HEK293 (cell line): ENCODE results near the gene FAM83E.
A peak's percentile ranks its signal among the peaks of the same experiment; 100 is the strongest.

Source experiments
- CTCF ChIA-PET: fragments of 350-600 bp; formaldehyde crosslinking; extraction: SDS; loops from one replicate; lab custom pipeline; 2021; ENCODE audit warnings: antibody characterized with exemption; lab: Yijun Ruan, JAX
- POLR2A ChIA-PET: fragments of 300-600 bp; formaldehyde crosslinking; extraction: SDS; loops from one replicate; lab custom pipeline; 2020; ENCODE audit warnings: antibody characterized with exemption, inconsistent platforms; lab: Yijun Ruan, JAX
- H3K27ac ChIP-seq: fragments of 200-500 bp; sonication (Bioruptor generic); 2 replicates; pipeline ENCODE4 v1.5.1; 2014; ENCODE audit warnings: low read depth, low read length, control low read depth, inconsistent platforms; ENCODE audit errors: extremely low read depth
- H3K36me3 ChIP-seq, 2 experiments: fragments of 200-500 bp in 1 of 2; sonication (Bioruptor generic) in 1 of 2; 1 replicate in 1 of 2; 2 replicates in 1 of 2; pipeline ENCODE4 v1.5.1; 2014 to 2017; ENCODE audit warnings: inconsistent platforms in 2 of 2, low read length in 2 of 2; ENCODE audit not compliant: control insufficient read depth in 2 of 2, insufficient read depth in 1 of 2
- H3K4me1 ChIP-seq: fragments of 200-500 bp; sonication (Bioruptor generic); 2 replicates; pipeline ENCODE4 v1.5.1; 2014; ENCODE audit warnings: mild to moderate bottlenecking, low read length, inconsistent platforms; ENCODE audit not compliant: control insufficient read depth, insufficient read depth
- H3K4me3 ChIP-seq: 2 replicates; pipeline ENCODE4 v1.5.1; 2011; ENCODE audit warnings: low read depth, mild to moderate bottlenecking, control low read depth, low read length, moderate library complexity
- H3K9me3 ChIP-seq: fragments of 200-500 bp; sonication (Bioruptor generic); 2 replicates; pipeline ENCODE4 v1.5.1; 2014; ENCODE audit warnings: low read depth, low read length, inconsistent platforms; ENCODE audit not compliant: control insufficient read depth, insufficient read depth
- EGR2 ChIP-seq: fragments of 450-650 bp; formaldehyde crosslinking; IDR thresholded peaks from 2 replicates; pipeline ENCODE4 v1.5.1; 2016; ENCODE audit warnings: low read depth, missing biosample characterization, missing genetic modification characterization
- ELK4 ChIP-seq: IDR thresholded peaks from 2 replicates; pipeline ENCODE4 v1.6.1; 2011; ENCODE audit warnings: mild to moderate bottlenecking, low read depth, low read length, borderline replicate concordance
- GLI4 ChIP-seq: fragments of 450-650 bp; formaldehyde crosslinking; IDR thresholded peaks from 2 replicates; pipeline ENCODE4 v1.5.1; 2016; ENCODE audit warnings: missing biosample characterization, missing genetic modification characterization
- GLIS1 ChIP-seq: fragments of 450-650 bp; formaldehyde crosslinking; IDR thresholded peaks from 2 replicates; pipeline ENCODE4 v1.5.1; 2016; ENCODE audit warnings: missing biosample characterization, missing genetic modification characterization
- GLIS2 ChIP-seq: fragments of 450-650 bp; formaldehyde crosslinking; IDR thresholded peaks from 2 replicates; pipeline ENCODE4 v1.5.1; 2016; ENCODE audit warnings: missing biosample characterization, missing genetic modification characterization
- HOXC10 ChIP-seq: sonication (generic); formaldehyde crosslinking; IDR thresholded peaks from 2 replicates; pipeline ENCODE4 v1.8.1; 2023; ENCODE audit warnings: mild to moderate bottlenecking, missing genetic modification reagents
- MZF1 ChIP-seq: fragments of 450-650 bp; formaldehyde crosslinking; IDR thresholded peaks from 2 replicates; pipeline ENCODE4 v1.5.1; 2017; ENCODE audit warnings: missing biosample characterization, missing genetic modification characterization, borderline replicate concordance
- PRDM10 ChIP-seq: fragments of 450-650 bp; formaldehyde crosslinking; IDR thresholded peaks from 2 replicates; pipeline ENCODE4 v1.5.1; 2016; ENCODE audit warnings: missing biosample characterization, missing genetic modification characterization
- SCRT1 ChIP-seq: fragments of 450-650 bp; formaldehyde crosslinking; IDR thresholded peaks from 2 replicates; pipeline ENCODE4 v1.5.1; 2016; ENCODE audit warnings: missing biosample characterization, missing genetic modification characterization, borderline replicate concordance
- SP2 ChIP-seq: fragments of 450-650 bp; formaldehyde crosslinking; IDR thresholded peaks from 2 replicates; pipeline ENCODE4 v1.5.1; 2016; ENCODE audit warnings: missing biosample characterization, missing genetic modification characterization
- SP3 ChIP-seq: fragments of 450-650 bp; formaldehyde crosslinking; IDR thresholded peaks from 2 replicates; pipeline ENCODE4 v1.5.1; 2016; ENCODE audit warnings: missing biosample characterization, missing genetic modification characterization
- SP7 ChIP-seq: fragments of 450-650 bp; formaldehyde crosslinking; IDR thresholded peaks from 2 replicates; pipeline ENCODE4 v1.5.1; 2016; ENCODE audit warnings: missing biosample characterization, missing genetic modification characterization
- WT1 ChIP-seq: fragments of 450-650 bp; formaldehyde crosslinking; IDR thresholded peaks from 2 replicates; pipeline ENCODE4 v1.5.1; 2016; ENCODE audit warnings: missing biosample characterization, missing genetic modification characterization
- YY2 ChIP-seq: fragments of 450-650 bp; formaldehyde crosslinking; IDR thresholded peaks from 2 replicates; pipeline ENCODE4 v1.5.1; 2016; ENCODE audit warnings: missing biosample characterization, missing genetic modification characterization
- ZBTB17 ChIP-seq: fragments of 450-650 bp; formaldehyde crosslinking; IDR thresholded peaks from 2 replicates; pipeline ENCODE4 v1.5.1; 2016; ENCODE audit warnings: missing biosample characterization, missing genetic modification characterization
- ZBTB48 ChIP-seq: fragments of 450-650 bp; formaldehyde crosslinking; IDR thresholded peaks from 2 replicates; pipeline ENCODE4 v1.5.1; 2016; ENCODE audit warnings: missing biosample characterization, missing genetic modification characterization
- ZBTB7A ChIP-seq: fragments of 450-650 bp; formaldehyde crosslinking; IDR thresholded peaks from 2 replicates; pipeline ENCODE4 v1.5.1; 2016; ENCODE audit warnings: low read depth, missing biosample characterization, missing genetic modification characterization
- ZEB2 ChIP-seq: fragments of 450-650 bp; formaldehyde crosslinking; IDR thresholded peaks from 2 replicates; pipeline ENCODE4 v1.5.1; 2016; ENCODE audit warnings: missing biosample characterization, missing genetic modification characterization
- ZFHX2 ChIP-seq: fragments of 450-650 bp; formaldehyde crosslinking; conservative IDR thresholded peaks from 2 replicates; pipeline ENCODE4 v1.5.1; 2016; ENCODE audit warnings: missing biosample characterization, missing genetic modification characterization
- ZFP69B ChIP-seq: fragments of 450-650 bp; formaldehyde crosslinking; IDR thresholded peaks from 2 replicates; pipeline ENCODE4 v1.5.1; 2016; ENCODE audit warnings: missing biosample characterization, missing genetic modification characterization
- ZNF132 ChIP-seq: fragments of 450-650 bp; formaldehyde crosslinking; IDR thresholded peaks from 2 replicates; pipeline ENCODE4 v1.5.1; 2017; ENCODE audit warnings: missing biosample characterization, missing genetic modification characterization, borderline replicate concordance
- ZNF157 ChIP-seq: fragments of 450-650 bp; formaldehyde crosslinking; IDR thresholded peaks from 2 replicates; pipeline ENCODE4 v1.5.1; 2016; ENCODE audit warnings: missing biosample characterization, missing genetic modification characterization
- ZNF16 ChIP-seq: fragments of 450-650 bp; formaldehyde crosslinking; IDR thresholded peaks from 2 replicates; pipeline ENCODE4 v1.5.1; 2016; ENCODE audit warnings: low read depth, missing biosample characterization, missing genetic modification characterization
- ZNF335 ChIP-seq: fragments of 450-650 bp; formaldehyde crosslinking; conservative IDR thresholded peaks from 2 replicates; pipeline ENCODE4 v1.5.1; 2016; ENCODE audit warnings: missing biosample characterization, missing genetic modification characterization
- ZNF701 ChIP-seq: fragments of 450-650 bp; formaldehyde crosslinking; IDR thresholded peaks from 2 replicates; pipeline ENCODE4 v1.5.1; 2016; ENCODE audit warnings: missing biosample characterization, missing genetic modification characterization
- ZNF785 ChIP-seq: fragments of 450-650 bp; formaldehyde crosslinking; IDR thresholded peaks from 2 replicates; pipeline ENCODE4 v1.5.1; 2016; ENCODE audit warnings: missing biosample characterization, missing genetic modification characterization
- ZSCAN30 ChIP-seq: fragments of 450-650 bp; IDR thresholded peaks from 2 replicates; pipeline ENCODE4 v1.5.1; 2018; ENCODE audit warnings: missing biosample characterization, mild to moderate bottlenecking, missing genetic modification characterization, moderate library complexity
- TF ChIP-seq, protein P1 (sequence below): fragments of 450-650 bp; formaldehyde crosslinking; IDR thresholded peaks from 2 replicates; pipeline ENCODE4 v1.5.1; 2016; ENCODE audit warnings: missing biosample characterization, missing genetic modification characterization

The FAM83E gene

DNA sequence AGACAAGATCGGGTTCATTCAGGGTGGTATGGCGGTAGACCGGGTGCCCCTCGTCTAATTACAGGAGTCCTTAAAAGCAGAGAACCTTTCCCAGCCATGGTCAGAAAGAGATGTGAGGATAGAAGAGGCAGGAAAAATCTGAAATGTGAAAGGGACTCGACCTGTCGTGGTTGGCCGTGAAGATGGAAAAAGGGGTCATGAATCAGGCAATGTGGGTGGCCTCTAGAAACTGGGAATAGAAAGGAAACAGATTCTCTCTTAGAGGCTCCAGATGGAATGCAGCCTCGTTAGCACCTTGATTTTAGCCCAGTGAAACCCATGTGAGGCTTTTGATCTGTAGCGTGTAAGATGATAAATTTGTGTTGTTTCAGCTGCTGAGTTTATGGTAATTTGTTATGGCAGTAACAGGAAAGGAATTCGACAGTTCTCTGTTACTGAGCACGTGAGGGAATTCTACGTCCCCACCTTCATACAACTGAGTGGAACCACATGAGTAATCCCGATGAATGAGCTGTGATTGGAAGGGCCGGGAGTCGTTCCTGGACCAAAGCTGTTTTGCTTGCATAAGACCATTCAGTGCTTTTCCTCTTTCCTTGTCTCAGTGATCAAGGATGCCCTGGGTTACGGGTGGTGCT is 42.1 kb upstream of the FAM83E start (continued):
- TF ChIP-seq ZEB2 (no peak), ZNF785 (no peak), MZF1 (tag by site-specific recombination) (0 out of 2 replicates have a peak, but pooled peaks have one; percentile 43), HOXC10 (CRISPR knock-in tag) (no peak), WT1 (tag by site-specific recombination) (0 out of 2 replicates have a peak, but pooled peaks have one; percentile 28), ZNF132 (no peak), ZSCAN30 (tag by site-specific recombination) (no peak), ZNF157 (tag by site-specific recombination) (no peak), ZBTB17 (tag by site-specific recombination) (peak; percentile 28; the same call in 1 of the 2 replicates), GLI4 (no peak), ZNF701 (tag by site-specific recombination) (no peak), GLIS1 (tag by site-specific recombination) (peak; percentile 48), ZBTB7A (tag by site-specific recombination) (no peak)

DNA sequence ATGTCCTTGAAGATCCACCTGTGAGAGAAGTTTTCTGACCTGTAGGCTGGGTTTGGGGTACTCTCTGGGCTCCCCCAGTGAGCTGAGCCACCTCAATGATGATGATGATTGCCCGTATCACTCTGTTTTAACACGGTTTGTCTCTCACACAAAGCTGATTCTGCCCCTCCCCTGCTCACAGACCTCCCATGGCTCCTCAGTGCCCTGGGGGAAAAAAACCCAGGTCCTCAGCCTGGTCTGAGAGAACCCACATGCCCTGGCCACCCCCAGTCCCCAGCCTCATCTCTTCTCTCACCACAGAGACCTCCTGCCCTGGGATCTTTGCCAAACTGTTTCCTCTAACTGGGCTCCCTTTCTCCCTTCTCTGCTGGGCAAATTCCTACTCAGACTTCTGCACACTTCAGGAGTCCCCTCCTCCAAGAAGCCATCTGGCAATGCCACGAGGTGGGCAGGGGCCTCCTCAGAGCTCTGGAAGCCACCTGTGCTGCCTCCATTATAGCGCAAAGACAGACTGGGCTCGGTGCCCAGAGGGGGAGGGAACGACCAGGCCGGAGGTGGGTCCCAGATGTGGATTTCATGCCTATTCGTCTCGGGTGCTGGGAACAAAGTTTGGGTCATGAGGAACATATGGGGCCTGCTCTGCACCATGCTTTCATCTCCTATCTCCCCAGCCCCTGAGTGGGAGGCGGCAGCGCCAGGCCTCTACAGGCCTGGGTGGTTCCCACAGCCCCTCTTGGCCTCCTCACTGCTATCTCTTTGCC is 39.6 kb upstream of the FAM83E start:
- Histone ChIP-seq H3K4me3 (no peak overlapping the region), H3K36me3 (no peaks in the 10 kb centered on the region; a peak in 1 of 3 replicates), H3K4me1 (peaks cover 9% of the 10 kb centered on the region), H3K9me3 (no peaks in the 10 kb centered on the region), H3K27ac (peak overlapping the region; percentile 61)
- no peak for TF ChIP-seq SP3 (tag by site-specific recombination)
- TF ChIP-seq ZBTB17 (tag by site-specific recombination): 0 out of 2 replicates have a peak, but pooled peaks have one; percentile 30
- peak; percentile 80 for TF ChIP-seq ZFHX2 (tag by site-specific recombination)
- peak; percentile 17; the same call in 1 of the 2 replicates for TF ChIP-seq SP2 (tag by site-specific recombination)
- TF ChIP-seq YY2 (tag by site-specific recombination): 0 out of 2 replicates have a peak, but pooled peaks have one; percentile 45
- peak; percentile 90 for TF ChIP-seq GLIS1 (tag by site-specific recombination)
- peak; percentile 78 for TF ChIP-seq ZNF16 (tag by site-specific recombination)
- TF ChIP-seq ZBTB48 (tag by site-specific recombination): 0 out of 2 replicates have a peak, but pooled peaks have one; percentile 32
- TF ChIP-seq GLIS2: no peak
- 0 out of 2 replicates have a peak, but pooled peaks have one; percentile 28 for TF ChIP-seq SCRT1 (tag by site-specific recombination)
- TF ChIP-seq PRDM10 (tag by site-specific recombination): no peak
- peak; percentile 87; the same call in 1 of the 2 replicates for TF ChIP-seq ZFP69B (tag by site-specific recombination)
- no peak for TF ChIP-seq ELK4
- TF ChIP-seq, protein P1, sequence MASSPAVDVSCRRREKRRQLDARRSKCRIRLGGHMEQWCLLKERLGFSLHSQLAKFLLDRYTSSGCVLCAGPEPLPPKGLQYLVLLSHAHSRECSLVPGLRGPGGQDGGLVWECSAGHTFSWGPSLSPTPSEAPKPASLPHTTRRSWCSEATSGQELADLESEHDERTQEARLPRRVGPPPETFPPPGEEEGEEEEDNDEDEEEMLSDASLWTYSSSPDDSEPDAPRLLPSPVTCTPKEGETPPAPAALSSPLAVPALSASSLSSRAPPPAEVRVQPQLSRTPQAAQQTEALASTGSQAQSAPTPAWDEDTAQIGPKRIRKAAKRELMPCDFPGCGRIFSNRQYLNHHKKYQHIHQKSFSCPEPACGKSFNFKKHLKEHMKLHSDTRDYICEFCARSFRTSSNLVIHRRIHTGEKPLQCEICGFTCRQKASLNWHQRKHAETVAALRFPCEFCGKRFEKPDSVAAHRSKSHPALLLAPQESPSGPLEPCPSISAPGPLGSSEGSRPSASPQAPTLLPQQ (tag by site-specific recombination): peak; percentile 96
- TF ChIP-seq SP7 (tag by site-specific recombination): peak; percentile 58
- TF ChIP-seq EGR2 (tag by site-specific recombination): peak; percentile 83
- TF ChIP-seq ZNF335 (tag by site-specific recombination): peak; percentile 41; the same call in 1 of the 2 replicates
- ChIA-PET CTCF (no interaction called here), POLR2A (interaction anchor here (0.7 to 0.8 kb wide), 3 partner anchors 8 to 31 kb away, joined by 4 to 6 read pairs (median 5); partner anchors contain the start of gene CA11)
